Activated CD4-positive, alpha-beta T cell treated with anti-CD3 and anti-CD28 coated beads, Interleukin-2, amount 10 ng/mL, durations not matched to agents 24 days and 14 days (primary cell): ENCODE data around the gene GRB14. TPM values are rescaled to one million over a fixed set of nuclear protein-coding genes. Genes with fewer than 3 reads are reported as not detected.
"Not testable (repeated sequence)": the region's sequence is repeated elsewhere in the genome, so short reads cannot be mapped to it uniquely, and the experiment has no call there.

Experiments used
- DNase-seq: peaks from one replicate; pipeline ENCODE4 v3.0.0; 2022
- H3K27ac Mint-ChIP-seq: one replicate; pipeline ENCODE4 v1.8.0; 2022; ENCODE audit warnings: mild to moderate bottlenecking, mixed read lengths
- H3K27me3 Mint-ChIP-seq: one replicate; pipeline ENCODE4 v1.8.0; 2022; ENCODE audit warnings: mixed read lengths
- H3K36me3 Mint-ChIP-seq: one replicate; pipeline ENCODE4 v1.8.0; 2022; ENCODE audit warnings: low read depth, mild to moderate bottlenecking, mixed read lengths
- H3K4me1 Mint-ChIP-seq: one replicate; pipeline ENCODE4 v1.8.0; 2021; ENCODE audit warnings: mixed read lengths
- H3K4me3 Mint-ChIP-seq: one replicate; pipeline ENCODE4 v1.8.0; 2022; ENCODE audit warnings: mild to moderate bottlenecking, moderate library complexity, mixed read lengths
- H3K9me3 Mint-ChIP-seq: one replicate; pipeline ENCODE4 v1.8.0; 2021; ENCODE audit warnings: mixed read lengths
- intact Hi-C: fragments of 100-400 bp; cut with micrococcal nuclease; formaldehyde crosslinking; loops from one replicate; pipeline ENCODE4 v1.15.1; 2023
- total RNA-seq: library from RNA; stranded (reverse); gene quantifications from 2 replicates; pipeline ENCODE4 v1.2.3, GENCODE V29; 2022

Gene GRB14
- total RNA-seq, 1 donor from 2014 or later, result not detected

DNA sequence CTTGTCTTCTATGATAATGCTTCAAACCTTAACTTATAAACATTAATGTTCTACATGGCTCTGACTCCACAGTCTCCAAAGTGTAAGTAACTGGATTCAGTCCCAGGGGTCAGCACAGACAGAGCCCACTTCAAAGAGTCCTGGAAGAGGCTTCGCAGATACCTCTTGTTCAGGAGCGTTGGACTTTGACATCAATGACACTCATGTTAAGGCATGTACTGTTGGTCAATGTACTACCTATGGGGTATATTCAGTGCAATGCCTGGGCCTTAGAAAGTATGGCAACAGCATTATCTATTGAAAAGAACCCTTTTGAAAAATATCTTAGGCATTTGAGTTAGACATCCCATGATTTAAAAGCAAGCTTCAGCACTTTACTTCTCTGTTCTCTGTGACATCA is 143.1 kb downstream of the GRB14 start:
- Mint-ChIP-seq H3K27me3 (no peaks in the 10 kb centered on the region), H3K4me1 (no peaks in the 10 kb centered on the region), H3K4me3 (no peak overlapping the region), H3K36me3 (no peaks in the 10 kb centered on the region), H3K9me3 (no peaks in the 10 kb centered on the region), H3K27ac (no peak overlapping the region)
- no peak for DNase-seq
- intact Hi-C loops, result no loop called here

DNA sequence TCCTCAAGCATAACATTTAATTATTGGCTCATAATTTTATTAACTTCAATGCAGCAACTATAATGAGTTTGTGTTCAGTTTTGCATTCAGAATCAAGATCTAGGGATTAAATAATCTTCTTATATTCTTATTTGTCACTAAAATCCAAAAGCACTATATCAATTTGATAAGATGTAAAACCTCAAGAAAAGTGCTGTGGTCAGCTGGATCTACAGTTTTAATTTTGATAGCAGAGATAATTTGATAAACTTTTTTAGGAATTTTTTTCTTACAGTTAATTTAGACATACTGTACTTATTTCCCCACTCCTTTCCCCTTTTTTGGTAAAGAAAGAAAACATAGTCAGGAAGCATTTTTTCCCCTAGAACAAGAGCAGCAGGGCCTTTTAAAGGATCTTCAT is 146.4 kb downstream of the GRB14 start:
- Mint-ChIP-seq H3K27ac (no peak overlapping the region), H3K4me1 (no peaks in the 10 kb centered on the region), H3K9me3 (no peaks in the 10 kb centered on the region), H3K27me3 (no peaks in the 10 kb centered on the region), H3K4me3 (no peak overlapping the region), H3K36me3 (no peaks in the 10 kb centered on the region)
- intact Hi-C loops, result no loop called here
- DNase-seq, result no peak

GRCh38 chr2:164473021-164473420 is 148.3 kb downstream of the GRB14 start:
- intact Hi-C loops, result no loop called here
- Mint-ChIP-seq H3K27me3 (no peaks in the 10 kb centered on the region), H3K4me3 (no peak overlapping the region), H3K27ac (no peak overlapping the region), H3K36me3 (no peaks in the 10 kb centered on the region), H3K4me1 (no peaks in the 10 kb centered on the region), H3K9me3 (no peaks in the 10 kb centered on the region)
- no peak for DNase-seq

DNA sequence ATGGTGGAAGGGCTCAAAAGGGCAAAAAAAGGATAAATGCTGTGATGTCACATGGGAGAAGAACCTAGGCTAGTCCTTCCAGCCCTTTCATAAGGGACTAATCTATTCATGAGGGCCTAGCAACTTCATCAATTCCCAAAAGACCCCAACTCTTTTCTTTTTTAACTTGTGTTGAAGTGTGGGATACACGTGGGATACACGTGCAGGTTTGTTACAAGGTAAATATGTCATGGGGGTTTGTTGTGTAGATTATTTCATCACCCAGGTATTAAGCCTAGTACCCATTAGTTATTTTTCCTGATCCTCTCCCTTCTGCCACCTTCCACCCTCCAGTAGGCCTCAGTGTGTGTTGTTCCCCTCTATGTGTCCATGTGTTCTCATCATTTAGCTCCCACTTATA is 156.2 kb downstream of the GRB14 start:
- H3K4me3 Mint-ChIP-seq, H3K27me3 Mint-ChIP-seq, DNase-seq, intact Hi-C loops, H3K4me1 Mint-ChIP-seq, H3K27ac Mint-ChIP-seq, H3K36me3 Mint-ChIP-seq, H3K9me3 Mint-ChIP-seq: not testable (repeated sequence)

- Mint-ChIP-seq H3K36me3 (no peaks in the 10 kb centered on the region), H3K27me3 (no peaks in the 10 kb centered on the region), H3K27ac (no peak overlapping the region), H3K9me3 (no peaks in the 10 kb centered on the region), H3K4me3 (no peak overlapping the region), H3K4me1 (no peaks in the 10 kb centered on the region)
- no peak for DNase-seq
- intact Hi-C loops, result no loop called here
These were observed 156.9 kb downstream of the GRB14 start for GRCh38 chr2:164464376-164464775.

DNA sequence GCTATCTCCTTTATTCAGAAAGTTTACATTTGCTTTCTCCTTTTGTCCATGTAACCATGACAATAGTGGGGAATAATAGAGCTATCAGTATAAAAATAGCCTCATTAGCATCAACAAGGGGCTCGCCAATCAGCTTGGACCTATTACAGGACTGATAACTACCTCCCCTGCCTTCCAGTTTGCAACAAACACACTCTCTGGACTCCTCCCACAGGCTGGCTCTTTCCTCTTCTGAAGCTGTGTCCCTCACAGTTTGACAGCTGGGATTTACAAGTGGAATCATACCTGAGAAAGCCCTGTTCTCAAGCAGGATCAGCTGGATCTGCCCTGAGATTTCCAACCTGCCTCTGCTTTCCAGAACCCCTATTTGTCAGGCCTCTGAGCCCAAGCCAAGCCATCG is 162.5 kb downstream of the GRB14 start:
- no peak overlapping the region for H3K4me3 Mint-ChIP-seq
- H3K9me3 Mint-ChIP-seq, result no peaks in the 10 kb centered on the region
- no peak overlapping the region for H3K27ac Mint-ChIP-seq
- no peaks in the 10 kb centered on the region for H3K4me1 Mint-ChIP-seq
- no peak for DNase-seq
- H3K36me3 Mint-ChIP-seq, result no peaks in the 10 kb centered on the region
- intact Hi-C loops, result no loop called here
- H3K27me3 Mint-ChIP-seq, result no peaks in the 10 kb centered on the region

GRCh38 chr2:164457271-164457670 is 164.0 kb downstream of the GRB14 start:
- no peaks in the 10 kb centered on the region for H3K27me3 Mint-ChIP-seq

GRCh38 chr2:164456619-164457018 is 164.7 kb downstream of the GRB14 start:
- no peak overlapping the region for H3K4me3 Mint-ChIP-seq
- intact Hi-C loops, result no loop called here
- no peaks in the 10 kb centered on the region for H3K4me1 Mint-ChIP-seq
- H3K9me3 Mint-ChIP-seq, result no peaks in the 10 kb centered on the region
- H3K27me3 Mint-ChIP-seq, result no peaks in the 10 kb centered on the region
- DNase-seq, result no peak
- no peak overlapping the region for H3K27ac Mint-ChIP-seq
- no peaks in the 10 kb centered on the region for H3K36me3 Mint-ChIP-seq

More at GRCh38 chr2:164457271-164457670, 164.0 kb downstream of the GRB14 start:
- no peaks in the 10 kb centered on the region for H3K36me3 Mint-ChIP-seq
- H3K4me1 Mint-ChIP-seq, result no peaks in the 10 kb centered on the region
- H3K9me3 Mint-ChIP-seq, result no peaks in the 10 kb centered on the region
- H3K27ac Mint-ChIP-seq, result no peak overlapping the region
- no peak for DNase-seq
- H3K4me3 Mint-ChIP-seq, result no peak overlapping the region
- intact Hi-C loops, result no loop called here

DNA sequence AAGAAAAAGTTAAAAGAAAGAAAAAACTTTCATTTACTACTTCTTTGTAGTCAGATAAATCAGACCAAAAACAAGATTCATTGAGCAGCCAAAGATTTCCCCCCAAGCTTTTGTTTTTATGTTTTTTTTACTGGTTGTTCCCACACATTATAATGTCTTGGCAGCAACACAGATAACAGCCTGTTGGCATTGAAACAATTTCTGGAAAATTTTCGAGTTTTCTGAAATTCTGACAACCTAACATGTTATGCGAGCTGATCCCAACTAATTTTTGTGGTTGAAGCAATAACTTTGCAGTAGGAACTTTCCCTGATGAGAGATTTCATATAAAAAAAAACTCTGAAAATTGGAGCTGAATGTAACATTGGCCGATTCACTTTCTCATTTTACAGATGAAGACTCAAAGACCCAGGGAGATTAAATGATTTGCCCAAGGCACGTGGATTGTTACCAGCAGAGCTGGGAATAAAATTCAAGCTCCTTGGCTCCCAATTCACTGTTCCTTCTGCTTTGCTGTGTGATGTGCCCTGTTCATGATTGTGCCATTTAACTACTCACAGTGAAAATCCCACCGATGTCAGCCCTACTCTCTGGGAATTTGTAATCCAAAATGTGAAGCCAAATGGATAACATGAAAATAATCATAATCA is 167.5 kb downstream of the GRB14 start:
- Mint-ChIP-seq H3K27ac (no peak overlapping the region), H3K36me3 (no peaks in the 10 kb centered on the region), H3K27me3 (no peaks in the 10 kb centered on the region), H3K4me1 (no peaks in the 10 kb centered on the region), H3K9me3 (no peaks in the 10 kb centered on the region), H3K4me3 (no peak overlapping the region)
- DNase-seq, result no peak
- intact Hi-C loops, result no loop called here

DNA sequence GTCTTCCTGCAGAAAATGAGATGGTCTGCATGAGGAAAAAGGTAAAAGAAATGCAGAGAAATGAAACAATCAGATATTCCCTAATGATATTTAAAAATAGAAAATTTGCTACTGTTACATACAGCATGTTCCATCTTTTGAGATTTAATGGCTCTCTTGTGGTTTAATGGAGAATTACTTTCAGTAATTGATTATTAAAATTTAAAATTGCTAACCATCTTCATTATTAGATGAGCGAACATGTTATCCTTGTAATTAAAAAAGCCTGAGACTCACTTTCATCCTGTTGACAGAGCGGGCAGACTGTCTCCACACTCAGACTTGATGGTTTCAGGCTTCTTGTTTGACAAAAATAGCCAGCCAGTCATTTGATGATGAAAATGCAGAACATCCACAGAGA is 171.0 kb downstream of the GRB14 start:
- H3K9me3 Mint-ChIP-seq, result no peaks in the 10 kb centered on the region
- intact Hi-C loops, result no loop called here
- H3K27me3 Mint-ChIP-seq, result peaks cover 2% of the 10 kb centered on the region
- no peak for DNase-seq
- no peak overlapping the region for H3K4me3 Mint-ChIP-seq
- no peaks in the 10 kb centered on the region for H3K4me1 Mint-ChIP-seq
- no peaks in the 10 kb centered on the region for H3K36me3 Mint-ChIP-seq
- no peak overlapping the region for H3K27ac Mint-ChIP-seq

DNA sequence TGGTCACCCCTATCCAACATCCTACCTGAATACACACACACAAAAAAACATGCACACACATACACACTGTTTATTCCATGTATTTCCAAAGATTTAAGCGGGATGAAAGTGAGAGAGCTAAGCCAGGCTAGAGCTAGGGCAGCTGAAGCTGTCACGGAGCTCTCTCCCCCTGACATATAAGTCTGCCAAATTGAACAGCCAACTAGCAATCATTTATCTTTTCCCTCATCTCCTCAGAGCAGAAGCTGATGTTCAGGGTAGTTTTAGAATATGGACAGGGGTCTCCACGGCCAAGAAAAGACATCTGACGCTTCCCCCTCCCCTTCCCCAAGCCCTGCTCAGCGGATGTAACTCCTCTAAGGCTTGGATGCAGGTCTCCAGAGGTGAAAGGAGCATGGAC is 171.6 kb downstream of the GRB14 start:
- H3K27me3 Mint-ChIP-seq, result peaks cover 2% of the 10 kb centered on the region
- H3K36me3 Mint-ChIP-seq, result no peaks in the 10 kb centered on the region
- no peaks in the 10 kb centered on the region for H3K4me1 Mint-ChIP-seq
- intact Hi-C loops, result no loop called here
- H3K4me3 Mint-ChIP-seq, result no peak overlapping the region
- H3K27ac Mint-ChIP-seq, result no peak overlapping the region
- no peak for DNase-seq
- no peaks in the 10 kb centered on the region for H3K9me3 Mint-ChIP-seq

DNA sequence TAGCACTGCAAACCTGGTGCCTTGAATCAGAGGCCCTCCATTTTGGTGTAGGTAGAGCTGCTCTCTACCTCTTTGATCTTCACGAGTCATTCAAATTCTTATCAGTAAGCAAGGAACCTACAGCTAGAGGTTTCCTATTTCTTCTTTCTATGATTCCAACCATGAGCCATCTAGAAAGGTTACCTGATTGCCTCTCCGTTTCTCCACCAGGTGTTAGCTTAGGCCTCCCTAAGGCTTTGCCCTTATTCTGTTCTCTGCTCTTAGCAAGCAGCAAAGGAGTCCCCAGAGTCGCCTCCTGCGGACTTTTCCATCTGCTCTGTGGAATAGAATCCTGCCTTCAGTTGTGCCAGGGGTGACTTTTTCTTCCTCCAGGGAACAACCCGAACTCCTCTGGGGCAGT is 173.6 kb downstream of the GRB14 start:
- Mint-ChIP-seq H3K36me3 (no peaks in the 10 kb centered on the region), H3K27ac (no peak overlapping the region), H3K4me1 (no peaks in the 10 kb centered on the region), H3K27me3 (peaks cover 2% of the 10 kb centered on the region), H3K9me3 (no peaks in the 10 kb centered on the region), H3K4me3 (no peak overlapping the region)
- intact Hi-C loops, result no loop called here
- no peak for DNase-seq

Other genes starting within 250 kb of the GRB14 start
- not detected in 2 replicates for gene COBLL1, start 220.3 kb upstream of the GRB14 start, total RNA-seq